ENCODE measurements around the gene ITPKB.

The ITPKB gene

GRCh38 chr1:226712742-226713419 is 26.2 kb downstream of the ITPKB start:
- Histone ChIP-seq H3K4me3 (ENCODE audit: low read length) (no peak overlapping the region), H3K36me3 (ENCODE audit: insufficient read depth, low read length) (no peaks in the 10 kb centered on the region), H3K9ac (ENCODE audit: low read depth, low read length) (no peak overlapping the region), H3K27ac (ENCODE audit: low read depth, low read length) (no peak overlapping the region), H3K27me3 (ENCODE audit: insufficient read depth, low read length) (no peaks in the 10 kb centered on the region), H3K9me3 (ENCODE audit: insufficient read depth, low read depth, low read length) (0 out of 2 replicates have a peak, but pooled peaks cover 3% of the 10 kb centered on the region), H3K4me1 (ENCODE audit: insufficient read depth, low read length) (peaks cover 9% of the 10 kb centered on the region)
- 88% methylated on average over 19 of the region's 19 CpGs for WGBS

- Histone ChIP-seq H3K36me3 (ENCODE audit: insufficient read depth, low read length) (no peaks in the 10 kb centered on the region), H3K9ac (ENCODE audit: low read depth, low read length) (no peak overlapping the region), H3K27ac (ENCODE audit: low read depth, low read length) (no peak overlapping the region), H3K27me3 (ENCODE audit: insufficient read depth, low read length) (no peaks in the 10 kb centered on the region), H3K4me3 (ENCODE audit: low read length) (no peak overlapping the region), H3K4me1 (ENCODE audit: insufficient read depth, low read length) (peaks cover 9% of the 10 kb centered on the region), H3K9me3 (ENCODE audit: insufficient read depth, low read depth, low read length) (0 out of 2 replicates have a peak, but pooled peaks cover 3% of the 10 kb centered on the region)
- 90% methylated on average over 21 of the region's 21 CpGs for WGBS
These were observed 26.9 kb downstream of the ITPKB start for GRCh38 chr1:226711976-226712741.

DNA sequence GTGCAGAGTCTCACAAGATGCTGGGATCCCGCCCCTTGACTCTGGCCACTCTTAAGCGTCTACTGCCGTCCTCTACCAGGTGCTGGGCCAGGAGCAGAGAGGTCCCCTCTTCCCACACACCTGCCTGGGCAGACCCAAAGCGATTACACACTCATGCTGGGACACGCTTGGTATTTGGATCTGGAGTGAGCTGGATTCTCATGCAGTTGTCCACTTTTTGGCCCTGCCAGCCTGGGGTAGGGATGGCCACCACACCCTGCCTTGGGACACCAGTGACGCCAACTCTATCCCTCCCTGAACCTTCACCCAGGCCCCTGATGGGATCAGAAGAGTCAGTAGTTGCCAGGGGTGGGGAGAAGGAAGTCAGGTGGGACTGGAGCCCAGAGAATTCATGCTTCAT is 28.6 kb downstream of the ITPKB start:
- H3K27me3 ChIP-seq (ENCODE audit: insufficient read depth, low read length) = no peaks in the 10 kb centered on the region
- H3K36me3 ChIP-seq (ENCODE audit: insufficient read depth, low read length) = no peaks in the 10 kb centered on the region
- no peak overlapping the region for H3K27ac ChIP-seq (ENCODE audit: low read depth, low read length)
- 91% methylated on average over 6 of the region's 6 CpGs for WGBS
- no peak overlapping the region for H3K9ac ChIP-seq (ENCODE audit: low read depth, low read length)
- peaks cover 9% of the 10 kb centered on the region for H3K4me1 ChIP-seq (ENCODE audit: insufficient read depth, low read length)
- H3K4me3 ChIP-seq (ENCODE audit: low read length) = no peak overlapping the region
- H3K9me3 ChIP-seq (ENCODE audit: insufficient read depth, low read depth, low read length) = 0 out of 2 replicates have a peak, but pooled peaks cover 3% of the 10 kb centered on the region

- peaks cover 9% of the 10 kb centered on the region for H3K4me1 ChIP-seq (ENCODE audit: insufficient read depth, low read length)
These were observed 29.1 kb downstream of the ITPKB start for GRCh38 chr1:226709953-226710352.

GRCh38 chr1:226708967-226709396 is 30.1 kb downstream of the ITPKB start:
- WGBS = 81% methylated on average over 5 of the region's 5 CpGs
- Histone ChIP-seq H3K9ac (ENCODE audit: low read depth, low read length) (no peak overlapping the region), H3K4me1 (ENCODE audit: insufficient read depth, low read length) (peaks cover 9% of the 10 kb centered on the region), H3K4me3 (ENCODE audit: low read length) (no peak overlapping the region), H3K27ac (ENCODE audit: low read depth, low read length) (no peak overlapping the region), H3K9me3 (ENCODE audit: insufficient read depth, low read depth, low read length) (no peaks in the 10 kb centered on the region), H3K27me3 (ENCODE audit: insufficient read depth, low read length) (no peaks in the 10 kb centered on the region), H3K36me3 (ENCODE audit: insufficient read depth, low read length) (no peaks in the 10 kb centered on the region)

More at GRCh38 chr1:226709953-226710352, 29.1 kb downstream of the ITPKB start:
- no peak overlapping the region for H3K4me3 ChIP-seq (ENCODE audit: low read length)
- WGBS = 90% methylated on average over 4 of the region's 4 CpGs
- no peaks in the 10 kb centered on the region for H3K27me3 ChIP-seq (ENCODE audit: insufficient read depth, low read length)
- no peak overlapping the region for H3K27ac ChIP-seq (ENCODE audit: low read depth, low read length)
- no peaks in the 10 kb centered on the region for H3K36me3 ChIP-seq (ENCODE audit: insufficient read depth, low read length)
- H3K9ac ChIP-seq (ENCODE audit: low read depth, low read length) = no peak overlapping the region
- H3K9me3 ChIP-seq (ENCODE audit: insufficient read depth, low read depth, low read length) = 0 out of 2 replicates have a peak, but pooled peaks cover 3% of the 10 kb centered on the region

DNA sequence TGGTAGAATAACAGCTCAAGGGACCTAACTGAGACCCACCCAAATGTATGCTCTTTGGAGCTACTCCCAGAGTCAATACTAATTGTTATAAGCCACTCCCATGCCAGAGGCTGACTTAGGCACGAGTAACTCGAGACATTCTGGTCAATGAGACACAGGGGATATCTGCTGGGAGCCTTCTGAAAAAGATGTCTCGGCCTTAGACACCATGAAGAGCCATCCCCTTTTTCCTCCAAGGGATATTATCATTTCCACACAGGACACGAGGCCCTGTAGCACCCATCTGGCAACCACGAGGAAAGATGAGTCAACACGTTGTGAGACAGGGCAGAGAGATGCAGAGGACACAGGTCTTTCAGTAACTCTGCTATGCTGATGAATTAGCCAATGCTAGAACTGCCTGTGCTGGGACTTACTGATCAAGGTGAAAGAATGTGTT is 30.7 kb downstream of the ITPKB start:
- WGBS = 66% methylated on average over 6 of the region's 6 CpGs
- H3K4me1 ChIP-seq (ENCODE audit: insufficient read depth, low read length) = peaks cover 12% of the 10 kb centered on the region
- H3K27ac ChIP-seq (ENCODE audit: low read depth, low read length) = no peak overlapping the region
- H3K4me3 ChIP-seq (ENCODE audit: low read length) = no peak overlapping the region
- no peaks in the 10 kb centered on the region for H3K9me3 ChIP-seq (ENCODE audit: insufficient read depth, low read depth, low read length)
- no peaks in the 10 kb centered on the region for H3K27me3 ChIP-seq (ENCODE audit: insufficient read depth, low read length)
- no peaks in the 10 kb centered on the region for H3K36me3 ChIP-seq (ENCODE audit: insufficient read depth, low read length)
- no peak overlapping the region for H3K9ac ChIP-seq (ENCODE audit: low read depth, low read length)

DNA sequence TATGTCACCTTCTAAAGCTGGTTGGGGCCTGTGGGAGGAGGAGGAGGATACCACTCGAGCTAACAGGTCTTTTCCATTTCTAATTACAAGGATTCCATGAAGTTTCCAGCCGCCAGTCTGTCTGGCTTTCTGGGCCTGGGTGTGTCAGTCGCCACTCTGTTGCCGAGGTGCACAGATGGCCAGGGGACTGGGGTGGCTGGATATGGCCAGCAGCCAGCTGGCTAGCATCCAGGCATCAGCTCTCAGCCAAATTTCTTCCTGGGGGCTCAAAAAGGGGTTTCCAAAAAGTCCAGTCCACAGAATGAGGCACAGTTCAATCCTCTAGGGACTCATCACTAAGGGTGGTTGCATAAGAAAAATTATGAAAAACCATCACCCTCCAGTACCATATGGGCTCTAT is 32.4 kb downstream of the ITPKB start:
- H3K4me3 ChIP-seq (ENCODE audit: low read length) = no peak overlapping the region
- WGBS = 95% methylated on average over 4 of the region's 4 CpGs
- H3K4me1 ChIP-seq (ENCODE audit: insufficient read depth, low read length) = peaks cover 21% of the 10 kb centered on the region
- H3K9me3 ChIP-seq (ENCODE audit: insufficient read depth, low read depth, low read length) = no peaks in the 10 kb centered on the region
- no peaks in the 10 kb centered on the region for H3K36me3 ChIP-seq (ENCODE audit: insufficient read depth, low read length)
- no peaks in the 10 kb centered on the region for H3K27me3 ChIP-seq (ENCODE audit: insufficient read depth, low read length)
- H3K27ac ChIP-seq (ENCODE audit: low read depth, low read length) = no peak overlapping the region
- no peak overlapping the region for H3K9ac ChIP-seq (ENCODE audit: low read depth, low read length)

DNA sequence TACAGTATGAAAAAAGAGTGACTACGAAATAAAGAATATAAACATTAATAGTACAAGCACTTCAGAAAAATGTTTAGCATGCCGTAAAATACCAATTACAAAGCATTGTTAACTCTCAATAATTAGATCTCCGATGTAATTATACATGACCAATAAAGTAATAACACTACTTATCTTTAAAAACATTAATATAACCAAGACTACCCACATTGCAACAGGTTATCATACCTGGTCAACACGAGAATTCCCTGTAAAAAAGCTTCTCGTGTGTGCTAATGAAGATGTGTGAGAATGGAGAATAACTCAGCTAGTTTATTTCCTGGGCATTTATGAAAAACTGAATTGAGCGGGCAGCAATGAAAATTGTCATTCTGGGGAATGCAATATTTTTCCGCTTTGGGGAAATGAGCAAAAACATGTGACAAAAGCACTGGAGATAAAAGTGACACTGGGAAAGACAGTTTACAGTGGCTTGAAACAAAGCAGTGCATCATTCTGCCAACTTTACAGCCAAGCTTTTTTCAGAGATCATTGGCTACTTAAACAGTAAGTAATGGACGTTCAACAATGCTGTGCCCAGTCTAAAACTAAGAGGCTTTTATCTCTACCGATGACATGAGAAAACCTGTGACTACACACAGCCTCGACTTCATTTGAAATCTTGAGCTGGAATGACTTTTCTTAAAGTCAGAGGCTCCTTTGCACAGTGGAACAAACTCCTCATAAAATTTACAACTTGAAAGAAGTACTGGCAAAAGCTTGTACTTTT is 34.7 kb downstream of the ITPKB start:
- no peaks in the 10 kb centered on the region for H3K9me3 ChIP-seq (ENCODE audit: insufficient read depth, low read depth, low read length)
- H3K4me3 ChIP-seq (ENCODE audit: low read length) = no peak overlapping the region
- no peaks in the 10 kb centered on the region for H3K36me3 ChIP-seq (ENCODE audit: insufficient read depth, low read length)
- H3K27ac ChIP-seq (ENCODE audit: low read depth, low read length) = no peak overlapping the region
- no peaks in the 10 kb centered on the region for H3K27me3 ChIP-seq (ENCODE audit: insufficient read depth, low read length)
- peaks cover 18% of the 10 kb centered on the region for H3K4me1 ChIP-seq (ENCODE audit: insufficient read depth, low read length)
- 94% methylated on average over 10 of the region's 10 CpGs for WGBS
- no peak overlapping the region for H3K9ac ChIP-seq (ENCODE audit: low read depth, low read length)

DNA sequence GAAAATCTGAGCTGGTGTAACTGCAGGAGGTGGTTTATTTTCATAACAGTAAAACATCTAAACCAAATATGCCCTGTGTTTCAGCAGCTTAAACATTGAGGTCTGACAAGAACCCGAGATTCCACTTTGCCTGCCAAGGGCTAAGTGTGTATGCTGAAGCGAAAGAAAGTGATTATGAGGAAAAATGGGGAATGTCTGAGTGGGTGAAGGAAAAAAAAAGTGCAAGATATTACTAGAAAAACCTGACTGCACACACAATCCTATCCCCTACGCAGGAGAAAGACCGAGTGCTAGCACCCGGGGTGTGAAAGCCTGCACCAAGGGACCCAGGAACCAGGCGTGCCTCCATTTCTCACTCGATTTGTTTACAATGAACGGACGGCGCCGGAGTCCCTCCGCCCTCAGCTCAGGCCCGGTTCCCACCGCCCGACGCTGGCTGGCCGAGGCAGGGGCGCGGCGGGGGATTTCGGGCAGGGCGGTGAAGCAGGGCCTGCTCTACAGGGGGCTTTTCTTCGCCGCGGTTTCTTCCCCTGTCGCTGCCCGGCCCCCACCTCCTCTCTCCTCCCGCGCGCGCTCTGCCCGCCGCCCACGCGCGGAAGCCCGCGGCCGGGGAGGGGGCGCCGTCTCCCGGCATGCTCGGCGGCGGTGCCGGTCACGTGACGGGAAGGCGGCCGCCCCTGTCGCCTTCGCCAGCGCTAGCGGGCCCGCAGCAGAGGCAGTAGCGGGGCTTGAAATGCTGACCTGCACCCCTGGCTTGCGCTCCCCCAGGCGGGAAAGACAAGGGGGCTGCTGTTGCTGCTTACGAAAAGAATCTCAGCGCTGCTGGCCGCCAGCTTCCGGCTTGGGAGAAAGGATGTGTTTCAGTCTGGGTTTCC is 35.9 kb downstream of the ITPKB start:
- peak overlapping the region; percentile 74 for H3K9ac ChIP-seq (ENCODE audit: low read depth, low read length)

GRCh38 chr1:226702318-226702956 is 36.6 kb downstream of the ITPKB start:
- Histone ChIP-seq H3K27me3 (ENCODE audit: insufficient read depth, low read length) (no peaks in the 10 kb centered on the region), H3K4me1 (ENCODE audit: insufficient read depth, low read length) (peaks cover 11% of the 10 kb centered on the region), H3K9ac (ENCODE audit: low read depth, low read length) (peak overlapping the region; percentile 74; the same call in 1 of the 2 replicates), H3K27ac (ENCODE audit: low read depth, low read length) (peak overlapping the region; percentile 78; the same call in 1 of the 2 replicates), H3K9me3 (ENCODE audit: insufficient read depth, low read depth, low read length) (no peaks in the 10 kb centered on the region), H3K4me3 (ENCODE audit: low read length) (peak overlapping the region; percentile 54), H3K36me3 (ENCODE audit: insufficient read depth, low read length) (no peaks in the 10 kb centered on the region)
- 85% methylated on average over 12 of the region's 12 CpGs for WGBS

More for the DNA sequence above, 35.9 kb downstream of the ITPKB start:
- Histone ChIP-seq H3K27me3 (ENCODE audit: insufficient read depth, low read length) (no peaks in the 10 kb centered on the region), H3K4me3 (ENCODE audit: low read length) (peak overlapping the region; percentile 54), H3K36me3 (ENCODE audit: insufficient read depth, low read length) (no peaks in the 10 kb centered on the region), H3K4me1 (ENCODE audit: insufficient read depth, low read length) (peaks cover 15% of the 10 kb centered on the region), H3K27ac (ENCODE audit: low read depth, low read length) (peak overlapping the region; percentile 78), H3K9me3 (ENCODE audit: insufficient read depth, low read depth, low read length) (no peaks in the 10 kb centered on the region)
- 3% methylated on average over 62 of the region's 62 CpGs for WGBS
